SH-SY5Y (cell line): Measurements from ENCODE around the gene MROH8.

Source experiments
- GATA2 ChIP-seq: IDR thresholded peaks from 2 replicates; pipeline ENCODE4 v1.6.1; 2011; ENCODE audit warnings: mild to moderate bottlenecking, low read depth, low read length
- GATA3 ChIP-seq: IDR thresholded peaks from 2 replicates; pipeline ENCODE4 v1.6.1; 2011; ENCODE audit warnings: low read depth, mild to moderate bottlenecking, low read length, moderate library complexity

DNA sequence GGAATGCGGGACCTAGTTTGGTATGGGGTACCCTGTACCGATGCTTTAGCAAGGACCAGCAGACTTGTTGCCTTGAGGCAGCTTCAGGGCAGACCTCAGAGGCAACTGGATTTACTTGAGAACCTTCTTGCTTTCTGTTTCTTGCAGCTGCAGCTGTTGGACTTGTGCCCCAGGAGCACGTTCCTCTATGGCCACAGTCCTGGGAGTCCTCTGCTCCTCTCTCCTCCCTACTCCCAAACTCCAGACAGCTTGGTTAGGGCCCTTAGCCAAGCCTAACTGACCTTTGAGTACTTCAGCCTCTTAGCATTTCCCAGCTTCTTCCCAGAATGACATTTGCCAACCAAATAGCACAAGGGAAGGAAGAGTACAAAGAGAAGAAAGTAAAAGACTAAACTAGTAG is 47.5 kb upstream of the MROH8 start:
- TF ChIP-seq GATA3 (no peak), GATA2 (no peak)
